ENCODE measurements around the gene SESTD1. TPM values are rescaled to one million over a fixed set of nuclear protein-coding genes. Genes with fewer than 3 reads are reported as not detected.

Gene SESTD1
- total and polyA plus RNA-seq, 2 donors from 2014 or later, result 9.8 to 93.5 TPM

GRCh38 chr2:179124282-179124681 lies 140.3 kb downstream of the SESTD1 start:
- Histone ChIP-seq H3K27ac (ENCODE audit: low read depth in 2 of 2, low read length in 2 of 2) (no peak overlapping the region), H3K4me3 (ENCODE audit: low read length in 3 of 3) (no peak overlapping the region), H3K4me1 (ENCODE audit: control insufficient read depth in 2 of 3, insufficient read depth in 2 of 3, low read depth in 1 of 3, low read length in 3 of 3) (no peaks in the 10 kb centered on the region), H3K9me3 (ENCODE audit: control insufficient read depth in 2 of 3, insufficient read depth in 1 of 3, low read length in 3 of 3) (no peaks in the 10 kb centered on the region), H3K27me3 (ENCODE audit: control insufficient read depth, insufficient read depth, low read length) (no peaks in the 10 kb centered on the region), H3K9ac (ENCODE audit: low read length in 3 of 3) (no peak overlapping the region), H3K36me3 (ENCODE audit: control insufficient read depth in 2 of 3, insufficient read depth in 3 of 3, low read length in 3 of 3) (peaks cover 0 to 4% (median 2%) of the 10 kb centered on the region in 3 donors)
- FAIRE-seq (no peak), DNase-seq (no peak)
- intact Hi-C loops (cut with DNase I), result no loop called here
- no peak for TF ChIP-seq CTCF (IDR thresholded peaks at IDR 0.05; ENCODE audit: borderline replicate concordance, extremely low read depth, insufficient read depth)

DNA sequence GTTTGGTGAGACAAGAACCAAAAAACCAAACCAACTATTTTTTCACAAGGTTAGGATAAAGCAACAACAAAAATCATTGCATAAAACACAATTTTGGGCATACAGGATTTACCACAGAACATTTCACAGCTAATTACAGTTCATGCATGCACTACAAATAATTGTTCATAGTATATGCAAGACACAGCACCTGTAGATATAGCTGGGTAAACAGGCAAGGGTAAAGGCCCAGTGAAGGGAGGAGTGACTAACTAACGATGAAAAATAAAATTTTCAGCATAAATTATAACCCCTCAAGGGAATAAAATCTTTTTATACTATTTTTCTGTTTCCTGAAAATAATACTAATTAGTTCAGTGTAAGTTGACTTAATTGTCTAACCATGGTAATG lies 141.4 kb downstream of the SESTD1 start:
- Histone ChIP-seq H3K4me3 (ENCODE audit: low read length in 3 of 3) (no peak overlapping the region), H3K27ac (ENCODE audit: low read depth in 2 of 2, low read length in 2 of 2) (no peak overlapping the region), H3K9me3 (ENCODE audit: control insufficient read depth in 2 of 3, insufficient read depth in 1 of 3, low read length in 3 of 3) (no peaks in the 10 kb centered on the region), H3K9ac (ENCODE audit: low read length in 3 of 3) (no peak overlapping the region), H3K36me3 (ENCODE audit: control insufficient read depth in 2 of 3, insufficient read depth in 3 of 3, low read length in 3 of 3) (peaks cover 0 to 4% (median 2%) of the 10 kb centered on the region in 3 donors), H3K27me3 (ENCODE audit: control insufficient read depth, insufficient read depth, low read length) (no peaks in the 10 kb centered on the region), H3K4me1 (ENCODE audit: control insufficient read depth in 2 of 3, insufficient read depth in 2 of 3, low read depth in 1 of 3, low read length in 3 of 3) (no peaks in the 10 kb centered on the region)
- intact Hi-C loops (cut with DNase I), result no loop called here
- DNase-seq (no peak), FAIRE-seq (no peak)
- TF ChIP-seq CTCF (IDR thresholded peaks at IDR 0.05; ENCODE audit: borderline replicate concordance, extremely low read depth, insufficient read depth), result no peak

- DNase-seq, result peak in 1 of 5 donors; percentile 30
- TF ChIP-seq CTCF (IDR thresholded peaks at IDR 0.05; ENCODE audit: borderline replicate concordance, extremely low read depth, insufficient read depth), result no peak
- H3K4me3 ChIP-seq (ENCODE audit: low read length in 3 of 3), result no peak overlapping the region
- no peaks in the 10 kb centered on the region for H3K9me3 ChIP-seq (ENCODE audit: control insufficient read depth in 2 of 3, insufficient read depth in 1 of 3, low read length in 3 of 3)
- FAIRE-seq, result peak; percentile 35
- H3K36me3 ChIP-seq (ENCODE audit: control insufficient read depth in 2 of 3, insufficient read depth in 3 of 3, low read length in 3 of 3), result peaks cover 7 to 17% (median 11%) of the 10 kb centered on the region in 3 donors
- intact Hi-C loops (cut with DNase I), result no loop called here
- H3K27me3 ChIP-seq (ENCODE audit: control insufficient read depth, insufficient read depth, low read length), result no peaks in the 10 kb centered on the region
- peak overlapping the region in 1 of 2 donors; percentile 66 for H3K27ac ChIP-seq (ENCODE audit: low read depth in 2 of 2, low read length in 2 of 2)
- no peak overlapping the region for H3K9ac ChIP-seq (ENCODE audit: low read length in 3 of 3)
- H3K4me1 ChIP-seq (ENCODE audit: control insufficient read depth in 2 of 3, insufficient read depth in 2 of 3, low read depth in 1 of 3, low read length in 3 of 3), result peaks cover 0 to 11% (median 4%) of the 10 kb centered on the region in 3 donors
Observed at GRCh38 chr2:179107737-179108136, 156.9 kb downstream of the SESTD1 start.
